ENCODE data around the gene CDK16. TPM values are rescaled to one million over a fixed set of nuclear protein-coding genes. Genes with fewer than 3 reads are reported as not detected.

CDK16 gene
- polyA plus RNA-seq, 4 donors, result 107 to 122 (median 117) TPM

DNA sequence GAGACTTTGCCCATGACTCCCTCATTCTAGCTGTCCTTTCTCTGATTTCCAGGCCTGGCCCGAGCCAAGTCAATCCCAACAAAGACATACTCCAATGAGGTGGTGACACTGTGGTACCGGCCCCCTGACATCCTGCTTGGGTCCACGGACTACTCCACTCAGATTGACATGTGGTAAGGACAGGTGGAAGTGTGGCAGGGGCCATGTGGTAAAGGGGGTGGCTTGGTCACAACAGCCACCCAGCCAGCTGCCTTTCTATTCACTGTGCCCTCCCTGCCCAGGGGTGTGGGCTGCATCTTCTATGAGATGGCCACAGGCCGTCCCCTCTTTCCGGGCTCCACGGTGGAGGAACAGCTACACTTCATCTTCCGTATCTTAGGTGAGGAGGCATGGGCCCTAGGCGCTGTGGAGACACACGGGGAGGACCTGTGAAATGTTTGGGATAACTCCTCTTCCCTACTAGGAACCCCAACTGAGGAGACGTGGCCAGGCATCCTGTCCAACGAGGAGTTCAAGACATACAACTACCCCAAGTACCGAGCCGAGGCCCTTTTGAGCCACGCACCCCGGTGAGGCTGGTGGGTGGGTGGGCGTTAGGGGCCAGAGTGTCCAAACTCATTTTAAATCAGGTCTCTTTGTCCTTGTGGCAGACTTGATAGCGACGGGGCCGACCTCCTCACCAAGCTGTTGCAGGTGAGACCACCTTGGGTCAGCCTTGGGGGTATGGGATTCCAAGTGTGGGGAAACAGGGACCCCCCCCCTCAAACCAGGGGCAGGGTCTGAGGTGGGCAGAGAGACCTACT lies 8.3 kb downstream of the CDK16 start:
- DNase-seq (ENCODE audit: low read depth in 4 of 4, low spot score in 3 of 4), result no peak

DNA sequence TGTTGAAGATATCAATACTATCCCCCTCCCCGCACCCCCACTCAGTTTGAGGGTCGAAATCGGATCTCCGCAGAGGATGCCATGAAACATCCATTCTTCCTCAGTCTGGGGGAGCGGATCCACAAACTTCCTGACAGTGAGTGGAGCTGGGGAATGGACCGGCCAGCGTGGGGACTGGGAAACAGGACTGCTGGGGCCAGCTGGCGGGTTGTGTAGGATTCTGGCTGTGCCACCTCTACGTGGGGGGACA lies 8.8 kb downstream of the CDK16 start:
- DNase-seq (ENCODE audit: low read depth in 4 of 4, low spot score in 3 of 4), result no peak

DNA sequence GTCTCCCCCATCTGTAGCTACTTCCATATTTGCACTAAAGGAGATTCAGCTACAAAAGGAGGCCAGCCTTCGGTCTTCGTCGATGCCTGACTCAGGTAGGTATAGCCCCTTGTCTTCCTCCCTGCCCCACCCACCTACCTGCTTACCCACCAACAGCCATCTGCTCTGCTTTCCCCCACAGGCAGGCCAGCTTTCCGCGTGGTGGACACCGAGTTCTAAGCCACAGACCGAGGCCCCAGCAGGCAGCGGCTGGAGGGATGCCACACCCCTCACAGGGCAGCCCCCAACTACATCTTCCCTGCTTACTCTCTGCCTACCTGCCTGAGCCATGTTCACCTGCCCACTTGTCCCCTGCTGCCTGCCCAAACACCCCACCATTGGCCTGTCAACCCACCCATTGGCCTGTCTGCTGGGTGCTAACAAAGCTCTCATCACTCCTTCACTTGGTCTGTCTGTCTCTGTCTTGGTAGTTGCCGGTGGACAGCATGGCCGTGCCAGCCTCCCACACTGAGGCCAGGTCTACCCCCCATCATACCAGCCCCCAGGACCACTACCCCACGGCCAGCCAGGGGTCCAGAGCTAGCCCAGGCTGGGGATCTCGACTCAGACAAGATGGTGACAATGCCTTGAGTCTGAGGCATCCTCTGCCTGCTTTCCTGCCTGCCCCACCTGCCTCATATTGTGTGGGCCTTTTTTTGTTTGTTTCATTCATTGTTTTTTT lies 10.2 kb downstream of the CDK16 start:
- DNase-seq (ENCODE audit: low read depth in 4 of 4, low spot score in 3 of 4), result no peak

DNA sequence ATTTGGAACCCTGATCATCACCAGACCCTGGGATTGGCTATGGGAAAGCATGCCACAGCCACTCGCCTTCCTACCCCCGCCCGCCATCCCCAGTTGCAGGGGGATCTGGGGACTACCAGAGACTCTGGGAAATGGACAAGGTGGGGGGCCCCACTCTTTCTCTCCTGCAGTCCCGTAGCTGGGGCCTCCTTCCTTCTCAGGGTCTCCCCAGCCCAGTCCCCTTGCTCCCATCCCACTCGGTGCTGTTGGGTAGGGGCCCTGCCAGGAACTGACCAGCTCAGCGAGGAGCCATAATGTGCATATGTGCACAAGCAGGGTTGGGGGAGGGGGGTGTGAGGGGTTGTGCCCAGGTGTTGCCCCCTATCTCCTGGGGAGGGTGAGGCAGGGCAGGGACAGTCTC lies 10.9 kb downstream of the CDK16 start:
- DNase-seq (ENCODE audit: low read depth in 4 of 4, low spot score in 3 of 4), result no peak

DNA sequence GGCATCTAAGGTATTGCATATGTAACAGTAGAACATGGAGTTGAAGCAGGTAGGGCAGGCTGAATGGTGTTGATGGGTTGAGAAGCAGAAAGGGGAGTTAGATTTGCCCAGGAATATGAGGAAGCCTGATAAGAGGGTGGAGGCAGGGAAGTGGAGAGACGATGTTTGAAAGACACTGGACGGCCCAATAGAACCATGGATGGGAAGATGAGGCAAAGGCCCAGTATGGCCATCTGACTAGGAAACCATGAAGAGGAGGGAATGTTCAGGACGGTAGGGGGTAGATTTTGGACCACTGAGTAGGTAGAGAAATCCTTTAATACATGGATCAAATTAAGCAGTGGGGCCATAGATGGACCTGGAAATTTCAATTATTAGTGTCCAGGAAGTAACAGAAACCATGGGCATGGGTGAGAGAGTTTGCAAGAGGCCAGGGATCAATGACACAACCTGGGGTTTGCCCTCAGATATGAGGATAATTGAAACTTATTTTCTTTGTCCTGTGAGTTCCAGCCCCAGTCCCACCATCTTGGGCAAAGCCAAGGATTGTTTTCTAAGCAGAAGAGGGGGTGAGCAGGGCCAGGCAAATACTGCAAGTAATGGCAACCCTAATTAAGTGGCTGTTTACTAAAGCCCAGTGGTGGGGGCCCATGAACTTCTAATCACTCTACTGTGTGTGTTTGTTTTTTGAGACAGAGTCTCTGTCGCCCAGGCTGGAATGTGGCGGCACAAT lies 11.8 kb downstream of the CDK16 start:
- DNase-seq (ENCODE audit: low read depth in 4 of 4, low spot score in 3 of 4), result no peak

DNA sequence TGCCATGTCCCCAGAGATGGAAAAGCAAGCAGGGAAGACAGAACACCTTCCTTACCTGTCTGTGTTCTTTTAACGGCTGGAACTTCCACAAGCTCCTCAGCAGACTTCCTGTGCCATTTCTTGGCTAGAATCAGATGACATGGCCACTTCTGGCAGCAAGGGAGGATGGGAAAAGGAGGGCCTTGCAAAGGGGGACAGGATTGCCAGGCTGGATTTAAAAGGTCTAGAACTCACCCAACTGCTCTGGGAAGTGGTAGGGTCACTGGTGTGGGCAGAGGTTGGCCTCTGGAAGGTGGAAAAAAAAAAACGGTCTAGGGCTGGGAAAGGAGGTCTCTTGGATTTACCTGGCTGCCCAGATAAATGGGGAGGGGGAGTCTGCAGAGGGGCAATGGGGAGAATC lies 12.7 kb downstream of the CDK16 start:
- DNase-seq (ENCODE audit: low read depth in 4 of 4, low spot score in 3 of 4), result no peak

DNA sequence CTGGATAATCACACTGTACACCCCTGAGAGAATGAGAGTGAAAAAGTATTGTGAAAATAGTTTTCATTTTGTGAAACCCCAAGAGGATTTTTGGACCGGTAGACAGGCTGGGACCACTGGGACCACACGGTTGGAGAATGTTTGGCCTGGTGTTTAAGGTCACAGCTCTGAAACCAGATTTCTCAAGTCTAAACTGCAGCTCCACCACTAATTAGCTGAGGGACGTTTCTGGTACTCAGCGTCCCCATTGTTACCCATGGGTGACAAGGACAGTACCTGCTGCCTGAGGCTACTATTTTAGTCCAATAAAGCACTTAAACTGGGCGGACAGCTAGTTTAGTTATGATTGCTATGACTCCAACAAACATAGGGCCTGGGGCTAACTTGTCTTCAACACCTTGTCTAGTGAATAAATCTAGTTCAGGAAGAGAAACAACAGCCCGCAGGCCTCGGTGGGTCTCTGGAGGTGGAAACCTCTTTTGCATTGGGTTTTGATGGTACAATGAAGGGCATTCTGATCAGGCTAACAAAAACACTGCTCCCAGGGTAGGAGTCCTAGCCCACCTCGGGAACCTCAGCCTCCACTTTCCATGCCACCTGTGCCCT lies 13.8 kb downstream of the CDK16 start:
- no peak for DNase-seq (ENCODE audit: low read depth in 4 of 4, low spot score in 3 of 4)

DNA sequence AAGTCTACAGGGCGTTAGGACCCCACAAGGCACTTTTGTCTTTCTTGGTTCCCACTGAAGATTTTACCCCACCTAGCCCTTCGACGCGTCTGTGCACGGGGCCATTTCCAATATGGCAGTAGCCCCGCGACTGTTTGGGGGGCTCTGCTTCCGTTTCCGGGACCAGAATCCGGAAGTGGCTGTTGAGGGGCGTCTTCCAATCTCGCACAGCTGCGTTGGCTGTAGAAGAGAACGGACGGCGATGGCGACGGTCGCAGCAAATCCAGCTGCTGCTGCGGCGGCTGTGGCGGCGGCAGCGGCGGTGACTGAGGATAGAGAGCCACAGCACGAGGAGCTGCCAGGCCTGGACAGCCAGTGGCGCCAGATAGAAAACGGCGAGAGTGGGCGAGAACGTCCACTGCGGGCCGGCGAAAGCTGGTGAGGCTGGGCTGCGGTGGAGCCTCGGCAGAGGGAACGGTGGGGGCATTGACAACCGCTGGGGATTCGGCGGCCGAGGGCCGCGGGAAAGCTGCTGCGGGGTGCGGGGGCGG lies 14.4 kb downstream of the CDK16 start, which contains the start of gene USP11:
Gene USP11 (plus strand): TSS at position 207 of the 530 bp plus-strand sequence. CDS start 35 bp downstream, at position 242.
- DNase-seq (ENCODE audit: low read depth in 4 of 4, low spot score in 3 of 4), result peak in 1 of 4 donors; percentile 46

DNA sequence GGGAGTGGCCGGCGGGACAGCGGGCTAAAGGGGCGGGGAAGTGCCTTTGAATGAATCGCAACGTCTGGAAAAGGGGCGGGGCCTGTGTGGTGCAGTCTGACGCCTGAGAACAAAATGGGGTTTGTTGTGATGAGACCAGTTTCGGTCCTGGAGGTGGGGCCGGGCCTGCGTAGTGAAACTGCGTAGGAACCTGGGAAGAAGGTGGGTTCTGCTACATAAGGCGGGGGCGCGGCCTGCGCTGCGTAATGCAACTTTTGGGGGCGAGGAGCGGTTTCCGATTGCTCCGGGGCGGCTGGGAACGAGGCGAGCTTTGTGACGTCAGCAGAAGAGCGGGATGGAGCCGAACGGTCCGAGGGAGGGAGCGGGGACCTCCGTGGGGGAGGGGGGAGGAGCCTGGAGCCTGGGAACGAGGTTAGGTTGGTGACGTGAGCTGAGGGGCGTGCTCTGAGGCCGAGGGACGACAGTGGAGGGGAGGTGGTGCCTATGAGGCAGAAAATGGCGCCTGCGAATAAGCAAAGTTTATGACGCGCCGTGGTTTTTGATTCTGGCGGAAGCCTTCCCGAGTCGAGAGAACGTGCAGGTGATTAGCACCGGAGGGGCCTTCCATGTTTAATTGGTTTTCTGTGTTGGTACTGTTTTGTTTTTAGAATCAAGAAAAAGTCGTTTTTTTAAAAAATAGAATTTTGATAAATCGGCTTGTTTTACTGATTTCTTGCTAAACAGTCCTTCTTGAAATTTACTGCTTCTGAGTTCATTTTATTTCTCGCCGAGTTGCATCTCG lies 15.0 kb downstream of the CDK16 start:
- peak; percentile 82 to 86 (median 84) for DNase-seq (ENCODE audit: low read depth in 4 of 4, low spot score in 3 of 4)

DNA sequence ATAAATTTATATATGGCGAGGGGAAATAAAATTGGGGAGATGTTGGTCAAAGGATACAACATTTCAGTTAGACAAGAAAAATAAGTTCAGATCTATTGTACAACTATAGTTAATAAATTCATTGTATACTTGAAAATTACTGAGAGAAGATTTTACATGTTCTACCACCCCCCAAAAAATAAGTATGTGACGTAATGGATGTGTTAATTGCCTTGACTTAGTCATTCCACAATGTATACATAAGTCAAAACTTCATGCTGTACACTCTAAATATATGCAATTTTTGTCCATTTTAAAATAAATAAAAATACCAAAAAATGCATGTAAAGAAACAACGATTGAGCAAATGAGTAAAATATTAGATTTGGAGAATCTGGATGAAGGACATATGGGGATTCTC lies 16.1 kb downstream of the CDK16 start:
- DNase-seq (ENCODE audit: low read depth in 4 of 4, low spot score in 3 of 4), result no peak

DNA sequence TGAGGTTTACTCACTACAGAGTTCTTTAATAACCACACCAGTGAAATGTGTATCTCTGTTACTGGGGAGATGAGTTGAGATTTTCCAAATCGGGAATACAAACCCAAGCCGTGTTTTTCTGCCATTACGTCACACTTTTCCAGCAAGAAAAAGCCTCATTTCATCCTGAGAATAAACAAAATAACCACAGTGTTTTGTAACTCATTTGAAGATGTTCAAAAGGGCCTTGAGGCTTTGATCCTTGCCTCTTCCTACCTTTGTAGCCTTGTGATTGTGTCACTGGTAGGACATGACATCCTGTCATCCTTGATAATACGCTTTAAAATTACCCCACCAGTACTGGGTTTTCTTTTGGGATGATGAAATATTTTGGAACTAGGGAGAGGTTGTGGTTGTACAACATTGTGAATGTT lies 17.2 kb downstream of the CDK16 start:
- DNase-seq (ENCODE audit: low read depth in 4 of 4, low spot score in 3 of 4), result no peak

DNA sequence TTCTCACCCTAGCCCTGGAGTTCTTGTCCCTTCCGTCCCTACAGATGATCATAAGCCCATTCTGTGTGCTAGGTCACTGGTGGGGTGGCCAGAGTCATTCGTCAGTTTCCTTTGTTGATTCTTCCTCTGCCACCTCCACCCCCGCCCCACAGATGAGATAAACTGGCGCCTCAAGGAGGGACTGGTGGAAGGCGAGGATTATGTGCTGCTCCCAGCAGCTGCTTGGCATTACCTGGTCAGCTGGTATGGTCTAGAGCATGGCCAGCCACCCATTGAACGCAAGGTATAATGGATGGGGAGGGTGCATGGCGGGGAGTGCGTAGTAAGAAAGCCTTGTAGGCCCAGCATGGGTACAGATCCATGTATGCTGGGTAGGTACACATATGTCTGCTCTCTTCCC lies 20.7 kb downstream of the CDK16 start:
- DNase-seq (ENCODE audit: low read depth in 4 of 4, low spot score in 3 of 4), result no peak

DNA sequence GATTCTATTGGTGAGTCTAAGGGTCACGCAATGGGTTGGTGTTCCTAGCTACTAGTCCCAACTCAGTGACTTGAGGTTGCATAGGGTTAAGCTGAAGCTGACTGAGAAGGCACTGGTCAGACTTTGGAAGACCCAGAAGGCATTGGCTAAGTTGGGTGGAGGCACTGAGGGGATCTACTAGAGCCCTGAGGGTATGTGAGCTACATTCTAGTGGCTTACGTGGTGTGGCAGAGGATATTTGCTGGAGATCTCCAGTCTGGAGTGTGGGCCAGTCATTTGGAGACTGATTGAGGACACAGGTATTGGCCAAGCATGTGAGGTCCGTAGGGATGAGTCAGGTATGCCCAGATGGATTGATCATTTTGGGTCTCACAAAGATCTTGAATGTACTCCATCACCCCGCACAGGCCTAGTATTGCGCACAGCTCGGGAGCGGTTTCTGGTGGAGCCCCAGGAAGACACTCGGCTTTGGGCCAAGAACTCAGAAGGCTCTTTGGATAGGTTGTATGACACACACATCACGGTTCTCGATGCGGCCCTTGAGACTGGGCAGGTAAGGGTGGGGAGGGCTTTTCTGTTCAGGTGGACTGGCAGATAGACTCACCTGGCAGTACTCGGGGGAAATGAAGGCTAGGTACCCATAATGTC lies 21.5 kb downstream of the CDK16 start:
- DNase-seq (ENCODE audit: low read depth in 4 of 4, low spot score in 3 of 4), result no peak

DNA sequence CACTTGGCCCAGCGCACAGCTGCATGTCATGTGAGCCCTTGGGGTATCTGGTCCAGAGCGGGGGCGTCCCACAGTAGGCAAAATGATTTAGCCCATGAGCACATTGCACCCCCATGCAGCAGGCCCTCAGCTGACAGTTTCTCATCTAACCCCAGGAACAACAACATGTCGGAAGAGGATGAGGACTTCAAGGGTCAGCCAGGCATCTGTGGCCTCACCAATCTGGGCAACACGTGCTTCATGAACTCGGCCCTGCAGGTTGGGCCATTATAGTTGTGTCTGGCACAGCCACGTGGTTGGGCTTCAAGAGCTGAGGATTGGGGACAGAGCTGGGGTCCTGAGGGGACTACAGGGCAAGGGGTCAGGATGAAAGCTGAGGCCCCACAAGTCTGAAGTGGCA lies 22.1 kb downstream of the CDK16 start:
- no peak for DNase-seq (ENCODE audit: low read depth in 4 of 4, low spot score in 3 of 4)

DNA sequence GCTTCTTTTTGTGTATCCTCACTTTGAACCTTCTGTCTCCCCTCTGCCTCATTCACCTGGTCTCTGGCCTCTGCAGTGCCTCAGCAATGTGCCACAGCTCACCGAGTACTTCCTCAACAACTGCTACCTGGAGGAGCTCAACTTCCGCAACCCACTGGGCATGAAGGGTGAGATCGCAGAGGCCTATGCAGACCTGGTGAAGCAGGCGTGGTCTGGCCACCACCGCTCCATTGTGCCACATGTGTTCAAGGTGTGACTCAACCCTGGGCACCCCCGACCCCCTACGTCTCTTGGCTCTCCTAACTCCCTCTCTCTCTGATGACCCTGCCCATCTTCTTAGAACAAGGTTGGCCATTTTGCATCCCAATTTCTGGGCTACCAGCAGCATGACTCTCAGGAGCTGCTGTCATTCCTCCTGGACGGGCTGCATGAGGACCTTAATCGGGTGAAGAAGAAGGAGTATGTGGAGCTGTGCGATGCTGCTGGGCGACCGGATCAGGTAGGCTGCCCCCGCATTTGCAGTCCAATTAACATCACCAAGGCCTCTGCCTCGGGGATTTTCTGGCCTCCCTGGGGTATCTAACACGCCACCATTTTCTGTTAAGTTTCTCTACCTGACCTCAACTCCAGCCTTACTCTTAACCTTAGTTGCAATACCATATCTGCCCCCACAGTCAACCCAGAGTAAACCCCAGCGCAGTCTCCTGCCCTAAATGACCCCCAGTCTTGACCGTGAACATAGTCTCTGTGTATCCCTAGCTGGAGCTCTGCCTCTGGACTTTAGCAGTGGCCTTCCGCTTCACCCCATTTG lies 22.9 kb downstream of the CDK16 start:
- DNase-seq (ENCODE audit: low read depth in 4 of 4, low spot score in 3 of 4), result no peak

DNA sequence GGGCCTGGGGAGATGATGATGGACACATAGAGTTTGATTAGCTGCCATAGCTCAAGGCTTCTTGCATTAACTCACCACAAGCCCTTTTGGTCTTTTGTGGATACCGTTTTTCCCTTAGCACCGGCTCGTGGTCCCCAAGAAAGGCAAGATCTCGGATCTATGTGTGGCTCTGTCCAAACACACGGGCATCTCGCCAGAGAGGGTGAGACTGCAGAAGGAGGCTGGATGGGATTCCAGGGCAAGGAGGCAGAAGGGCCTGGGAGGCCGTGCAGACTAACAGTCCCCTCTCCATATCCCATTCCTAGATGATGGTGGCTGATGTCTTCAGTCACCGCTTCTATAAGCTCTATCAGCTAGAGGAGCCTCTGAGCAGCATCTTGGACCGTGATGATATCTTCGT lies 23.8 kb downstream of the CDK16 start:
- no peak for DNase-seq (ENCODE audit: low read depth in 4 of 4, low spot score in 3 of 4)

DNA sequence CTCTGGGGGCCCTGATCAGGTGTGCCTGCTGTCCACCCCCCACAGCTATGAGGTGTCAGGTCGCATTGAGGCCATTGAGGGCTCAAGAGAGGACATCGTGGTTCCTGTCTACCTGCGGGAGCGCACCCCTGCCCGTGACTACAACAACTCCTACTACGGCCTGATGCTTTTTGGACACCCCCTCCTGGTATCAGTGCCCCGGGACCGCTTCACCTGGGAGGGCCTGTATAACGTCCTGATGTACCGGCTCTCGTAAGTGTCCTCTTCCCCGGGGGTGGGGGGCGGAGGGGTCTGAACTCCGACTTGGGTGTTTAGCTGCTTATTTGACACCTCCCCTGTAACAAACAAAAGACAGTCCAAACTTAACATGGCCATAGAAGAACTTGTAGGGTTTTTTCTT lies 24.9 kb downstream of the CDK16 start:
- no peak for DNase-seq (ENCODE audit: low read depth in 4 of 4, low spot score in 3 of 4)

DNA sequence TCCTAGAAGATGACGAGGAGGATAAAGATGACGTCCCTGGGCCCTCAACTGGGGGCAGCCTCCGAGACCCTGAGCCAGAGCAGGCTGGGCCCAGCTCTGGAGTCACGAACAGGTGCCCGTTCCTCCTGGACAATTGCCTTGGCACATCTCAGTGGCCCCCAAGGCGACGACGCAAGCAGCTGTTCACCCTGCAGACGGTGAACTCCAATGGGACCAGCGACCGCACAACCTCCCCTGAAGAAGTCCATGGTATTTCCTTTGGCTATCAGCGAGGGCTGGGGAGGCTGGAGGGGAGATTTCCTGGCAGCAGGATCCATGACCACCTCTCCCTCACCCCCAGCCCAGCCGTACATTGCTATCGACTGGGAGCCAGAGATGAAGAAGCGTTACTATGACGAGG lies 26.2 kb downstream of the CDK16 start:
- DNase-seq (ENCODE audit: low read depth in 4 of 4, low spot score in 3 of 4), result no peak

DNA sequence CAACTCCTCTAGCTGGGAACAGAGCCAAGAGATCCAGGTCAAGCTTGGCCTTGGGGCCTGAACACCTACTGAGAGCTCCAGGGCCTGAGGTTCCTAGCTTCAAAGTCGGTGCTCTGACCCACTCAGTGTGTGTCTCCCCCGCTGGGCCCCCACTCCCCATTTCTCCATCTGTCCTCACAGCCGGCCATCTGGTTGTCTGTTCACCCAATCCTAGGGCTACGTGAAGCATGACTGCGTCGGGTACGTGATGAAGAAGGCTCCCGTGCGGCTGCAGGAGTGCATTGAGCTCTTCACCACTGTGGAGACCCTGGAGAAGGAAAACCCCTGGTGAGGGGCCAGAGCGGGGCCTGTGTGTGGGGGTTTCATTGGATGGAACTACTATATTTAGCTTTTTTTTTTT lies 26.7 kb downstream of the CDK16 start:
- DNase-seq (ENCODE audit: low read depth in 4 of 4, low spot score in 3 of 4), result no peak

Data from right renal pelvis (tissue), 4 donors.